ENCODE results near the gene UBR3.
"Not testable (repeated sequence)": the region's sequence is repeated elsewhere in the genome, so short reads cannot be mapped to it uniquely, and the experiment has no call there.

Gene UBR3, protein sequence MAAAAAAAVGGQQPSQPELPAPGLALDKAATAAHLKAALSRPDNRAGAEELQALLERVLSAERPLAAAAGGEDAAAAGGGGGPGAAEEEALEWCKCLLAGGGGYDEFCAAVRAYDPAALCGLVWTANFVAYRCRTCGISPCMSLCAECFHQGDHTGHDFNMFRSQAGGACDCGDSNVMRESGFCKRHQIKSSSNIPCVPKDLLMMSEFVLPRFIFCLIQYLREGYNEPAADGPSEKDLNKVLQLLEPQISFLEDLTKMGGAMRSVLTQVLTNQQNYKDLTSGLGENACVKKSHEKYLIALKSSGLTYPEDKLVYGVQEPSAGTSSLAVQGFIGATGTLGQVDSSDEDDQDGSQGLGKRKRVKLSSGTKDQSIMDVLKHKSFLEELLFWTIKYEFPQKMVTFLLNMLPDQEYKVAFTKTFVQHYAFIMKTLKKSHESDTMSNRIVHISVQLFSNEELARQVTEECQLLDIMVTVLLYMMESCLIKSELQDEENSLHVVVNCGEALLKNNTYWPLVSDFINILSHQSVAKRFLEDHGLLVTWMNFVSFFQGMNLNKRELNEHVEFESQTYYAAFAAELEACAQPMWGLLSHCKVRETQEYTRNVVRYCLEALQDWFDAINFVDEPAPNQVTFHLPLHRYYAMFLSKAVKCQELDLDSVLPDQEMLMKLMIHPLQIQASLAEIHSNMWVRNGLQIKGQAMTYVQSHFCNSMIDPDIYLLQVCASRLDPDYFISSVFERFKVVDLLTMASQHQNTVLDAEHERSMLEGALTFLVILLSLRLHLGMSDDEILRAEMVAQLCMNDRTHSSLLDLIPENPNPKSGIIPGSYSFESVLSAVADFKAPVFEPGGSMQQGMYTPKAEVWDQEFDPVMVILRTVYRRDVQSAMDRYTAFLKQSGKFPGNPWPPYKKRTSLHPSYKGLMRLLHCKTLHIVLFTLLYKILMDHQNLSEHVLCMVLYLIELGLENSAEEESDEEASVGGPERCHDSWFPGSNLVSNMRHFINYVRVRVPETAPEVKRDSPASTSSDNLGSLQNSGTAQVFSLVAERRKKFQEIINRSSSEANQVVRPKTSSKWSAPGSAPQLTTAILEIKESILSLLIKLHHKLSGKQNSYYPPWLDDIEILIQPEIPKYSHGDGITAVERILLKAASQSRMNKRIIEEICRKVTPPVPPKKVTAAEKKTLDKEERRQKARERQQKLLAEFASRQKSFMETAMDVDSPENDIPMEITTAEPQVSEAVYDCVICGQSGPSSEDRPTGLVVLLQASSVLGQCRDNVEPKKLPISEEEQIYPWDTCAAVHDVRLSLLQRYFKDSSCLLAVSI (N-terminal part only)

DNA sequence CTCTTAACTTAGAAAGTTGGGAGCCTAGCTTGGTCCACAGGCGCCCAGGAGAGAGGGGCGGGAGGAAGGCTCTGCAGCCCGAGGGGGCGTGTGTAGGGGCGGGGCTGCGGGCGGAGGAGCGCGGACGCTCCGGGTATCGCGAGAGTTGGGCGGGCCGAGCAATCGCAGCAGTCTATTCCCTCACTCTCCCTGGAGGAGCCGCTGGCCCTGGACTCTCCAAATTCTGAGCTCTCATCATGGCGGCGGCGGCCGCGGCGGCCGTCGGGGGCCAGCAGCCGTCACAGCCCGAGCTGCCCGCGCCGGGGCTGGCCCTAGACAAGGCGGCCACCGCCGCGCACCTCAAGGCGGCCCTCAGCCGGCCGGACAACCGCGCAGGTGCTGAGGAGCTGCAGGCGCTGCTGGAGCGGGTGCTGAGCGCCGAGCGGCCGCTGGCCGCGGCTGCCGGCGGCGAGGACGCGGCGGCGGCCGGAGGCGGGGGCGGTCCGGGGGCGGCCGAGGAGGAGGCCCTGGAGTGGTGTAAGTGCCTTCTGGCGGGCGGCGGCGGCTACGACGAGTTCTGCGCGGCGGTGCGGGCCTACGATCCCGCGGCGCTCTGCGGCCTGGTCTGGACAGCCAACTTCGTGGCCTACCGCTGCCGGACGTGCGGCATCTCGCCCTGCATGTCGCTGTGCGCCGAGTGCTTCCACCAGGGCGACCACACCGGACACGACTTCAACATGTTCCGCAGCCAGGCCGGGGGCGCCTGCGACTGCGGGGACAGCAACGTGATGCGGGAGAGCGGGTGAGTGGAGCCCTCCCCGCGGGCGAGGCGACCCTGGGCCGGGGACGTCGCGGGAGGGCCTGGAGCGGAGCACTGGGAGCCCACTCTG lies at the start of gene UBR3:
Gene UBR3, plus strand, starts transcription at position 183 of the 869 bp plus-strand sequence. Its CDS starts 54 bp downstream, at position 237.
- peak; percentile 73 for DNase-seq

DNA sequence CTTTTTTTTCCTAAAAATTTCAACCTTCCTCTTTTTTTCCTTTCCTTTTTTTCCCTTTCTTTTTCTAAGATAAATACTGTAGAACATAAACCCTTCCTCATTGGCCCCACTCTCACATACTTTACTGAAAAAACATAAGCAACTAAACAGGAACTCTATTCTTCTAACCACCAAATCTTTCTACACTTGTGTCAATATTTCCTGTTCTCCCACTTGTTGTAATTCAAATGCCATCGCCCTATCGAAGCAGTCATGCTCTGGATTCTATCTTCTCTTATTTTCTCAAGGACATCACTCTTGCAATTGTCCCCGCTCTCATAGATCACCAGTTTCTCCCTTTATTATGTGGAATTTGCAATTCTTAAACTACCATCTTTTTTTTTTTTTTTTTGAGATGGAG lies 48.8 kb upstream of the UBR3 start:
- no peak for DNase-seq

DNA sequence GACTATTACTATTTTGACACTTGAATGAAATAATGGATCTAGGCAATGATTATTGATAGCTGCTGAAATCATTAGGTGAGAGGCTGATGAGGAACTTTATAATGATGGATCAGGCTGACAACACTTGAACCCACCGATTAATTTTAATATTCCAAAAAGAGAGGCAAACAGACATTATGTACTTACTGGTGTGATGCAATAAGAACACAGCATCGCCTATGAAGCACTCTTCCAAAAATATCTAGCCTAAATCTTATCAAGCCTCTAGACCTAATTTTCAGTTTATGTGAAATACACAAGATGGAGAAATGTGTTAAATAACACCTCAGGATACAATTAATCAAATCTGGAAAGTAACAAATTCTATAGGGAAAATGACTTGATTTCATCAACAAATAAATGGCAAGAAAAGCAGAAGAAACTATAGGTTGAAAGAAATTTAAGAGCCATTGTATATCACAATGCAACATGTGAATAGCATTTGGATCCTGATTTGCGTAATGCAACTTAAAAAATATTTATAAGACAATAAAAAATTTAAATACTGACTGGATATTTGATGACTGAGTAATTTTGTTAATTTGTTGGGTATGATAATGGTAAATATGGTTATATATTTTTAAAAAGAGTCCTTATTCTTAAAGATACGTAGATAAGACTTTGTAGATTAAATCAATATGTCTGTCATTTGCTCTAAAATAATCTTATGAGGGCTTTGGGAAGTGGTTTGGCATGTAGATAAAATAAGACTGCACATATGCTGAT lies 45.8 kb upstream of the UBR3 start:
- DNase-seq = no peak

DNA sequence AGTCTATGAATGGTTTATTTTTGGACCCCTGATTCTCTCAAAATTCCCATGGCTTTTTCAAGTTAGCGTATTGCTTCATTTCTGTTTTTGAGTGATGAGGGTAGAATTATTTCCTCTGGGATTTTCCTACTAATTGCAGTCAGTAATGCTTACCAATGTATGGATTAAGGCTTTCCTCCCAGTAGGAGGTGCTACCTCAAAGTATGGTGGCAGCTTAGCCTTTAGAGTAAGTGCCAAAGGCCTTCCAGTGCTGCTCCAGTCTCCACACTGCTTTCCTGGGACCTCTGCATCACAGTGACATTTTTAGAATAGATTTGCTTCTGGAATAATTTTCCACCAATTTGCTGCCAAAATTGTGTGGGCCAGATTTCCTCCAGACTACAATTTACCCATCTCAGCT lies 44.7 kb upstream of the UBR3 start:
- DNase-seq = no peak

DNA sequence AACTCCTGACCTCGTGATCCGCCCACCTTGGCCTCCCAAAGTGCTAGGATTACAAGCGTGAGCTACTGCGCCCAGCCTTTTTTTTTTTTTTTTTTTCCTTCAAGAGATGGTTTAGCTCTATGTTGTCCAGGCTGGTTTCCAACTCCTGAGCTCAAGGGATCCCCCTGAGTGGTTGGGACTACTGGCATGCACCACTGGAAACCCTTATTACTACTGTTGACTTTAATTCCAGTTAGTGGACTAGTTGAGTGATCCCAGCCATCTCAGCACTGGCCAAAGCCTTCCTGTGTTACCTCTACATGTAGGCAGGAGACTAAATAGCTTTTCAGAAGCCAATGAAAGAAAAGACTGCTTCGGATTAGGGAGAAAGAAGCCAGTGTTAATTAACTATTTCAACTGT lies 36.7 kb upstream of the UBR3 start:
- DNase-seq = no peak

DNA sequence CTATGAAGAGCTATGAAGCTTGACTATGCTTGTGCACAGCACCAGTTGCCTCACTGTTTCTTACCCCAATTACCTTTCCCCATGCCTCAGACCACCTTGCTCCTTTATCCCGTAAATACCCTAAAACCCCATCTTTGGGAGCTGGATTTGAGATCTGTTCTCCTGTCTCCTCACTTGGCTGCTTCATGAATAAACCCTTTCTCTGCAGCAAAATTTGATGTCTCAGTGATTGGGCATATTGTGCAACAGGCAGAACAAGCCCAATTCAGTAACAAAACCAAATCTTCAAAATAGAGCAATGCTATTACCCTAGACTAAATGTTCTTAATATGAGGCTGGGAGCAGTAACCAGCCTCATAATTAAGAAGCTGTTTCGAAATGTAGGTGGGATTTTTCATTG lies 32.1 kb upstream of the UBR3 start:
- DNase-seq = no peak

DNA sequence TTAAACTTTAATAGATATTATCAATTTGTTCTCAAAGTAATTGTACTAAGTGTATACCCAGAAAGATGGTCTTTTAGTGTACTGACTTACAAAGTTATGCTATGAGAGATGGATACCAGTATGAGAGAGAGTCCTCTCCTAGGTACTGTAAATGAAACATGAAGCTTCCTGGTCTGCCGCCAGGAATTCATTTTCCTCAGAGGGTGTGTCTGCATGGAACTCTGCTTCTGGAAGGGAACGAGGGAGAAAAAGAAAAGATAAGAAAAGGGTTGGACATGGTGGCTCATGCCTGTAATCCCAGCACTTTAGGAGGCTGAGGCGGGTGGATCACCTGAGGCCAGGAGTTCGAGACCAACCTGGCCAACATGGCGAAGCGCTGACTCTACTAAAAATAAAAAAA lies 30.8 kb upstream of the UBR3 start:
- no peak for DNase-seq

DNA sequence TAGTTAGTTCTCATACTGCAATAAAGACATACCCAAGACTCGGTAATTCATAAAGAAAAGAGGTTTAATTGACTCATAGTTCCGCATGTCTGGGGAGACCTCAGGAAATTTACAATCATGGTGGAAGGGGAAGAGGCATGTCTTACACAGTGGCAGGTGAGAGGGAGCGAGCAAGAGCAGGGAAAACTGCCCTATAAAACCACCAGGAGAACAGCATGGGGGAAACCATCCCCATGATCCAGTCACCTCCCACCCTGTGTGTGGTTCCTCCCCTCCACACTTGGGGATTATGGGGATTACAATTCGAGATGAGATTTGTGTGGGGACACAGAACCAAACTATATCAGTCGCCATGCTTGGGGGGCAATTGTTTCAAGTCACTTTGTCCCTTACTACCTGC lies 29.7 kb upstream of the UBR3 start:
- DNase-seq = no peak

DNA sequence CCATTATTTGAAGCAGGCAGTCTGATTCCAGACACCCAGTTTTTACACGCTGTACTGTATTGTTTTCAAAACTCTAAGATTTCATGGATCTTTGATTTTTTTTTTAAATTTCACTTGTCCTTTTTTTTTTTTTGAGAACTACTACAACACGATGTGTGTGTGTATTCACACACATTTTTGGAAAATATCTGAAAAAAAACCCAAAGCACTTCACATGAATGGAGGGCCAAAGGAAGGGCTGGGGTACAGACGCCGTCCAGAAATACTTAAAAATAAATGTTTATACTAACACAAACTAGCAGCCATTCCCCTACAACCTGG lies 28.9 kb upstream of the UBR3 start:
- no peak for DNase-seq

DNA sequence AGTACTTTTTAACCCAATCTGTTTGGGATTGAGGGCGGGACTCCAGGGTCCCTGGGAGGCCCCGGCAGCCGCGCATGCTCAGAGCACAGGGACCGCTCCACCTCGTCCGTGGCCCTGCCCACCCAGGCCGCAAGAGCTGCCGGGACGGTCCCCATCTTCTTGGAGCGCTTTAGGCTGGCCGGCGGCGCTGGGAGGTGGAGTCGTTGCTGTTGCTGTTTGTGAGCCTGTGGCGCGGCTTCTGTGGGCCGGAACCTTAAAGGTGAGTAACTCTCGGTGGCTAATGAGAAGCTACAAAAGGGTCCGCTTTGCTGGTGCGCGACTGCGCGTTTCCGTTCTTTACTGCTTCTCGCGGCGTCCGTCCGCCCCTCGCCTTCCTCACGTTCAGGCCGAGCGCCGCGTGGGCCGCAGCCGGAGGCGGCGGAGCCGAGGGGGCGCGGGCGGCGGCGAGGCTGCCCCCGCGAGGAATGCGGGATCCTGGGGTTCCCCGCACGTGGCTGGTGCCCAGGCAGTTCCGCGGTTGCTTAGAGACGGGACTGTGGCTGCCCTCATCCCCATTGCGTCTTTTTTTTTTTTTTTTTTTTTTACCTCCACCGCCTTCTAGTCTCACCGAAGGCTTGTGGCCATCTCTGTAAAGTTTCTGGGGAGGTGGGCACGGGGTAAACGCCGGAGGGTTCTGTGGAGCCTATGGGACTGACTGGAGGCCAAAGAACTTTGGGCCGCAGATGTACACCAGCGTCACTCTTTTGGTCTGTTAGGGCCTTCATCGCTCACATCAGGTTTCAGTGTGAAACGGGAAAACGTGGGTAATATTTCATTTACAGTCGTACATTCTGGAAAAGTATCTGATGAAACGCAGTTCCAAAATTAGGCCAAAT lies 28.3 kb upstream of the UBR3 start, which contains the start of gene SSB:
Gene SSB, plus strand, starts transcription at position 154 of the 875 bp plus-strand sequence. CDS start 2,090 bp downstream, outside the sequence.
- DNase-seq = peak; percentile 82

DNA sequence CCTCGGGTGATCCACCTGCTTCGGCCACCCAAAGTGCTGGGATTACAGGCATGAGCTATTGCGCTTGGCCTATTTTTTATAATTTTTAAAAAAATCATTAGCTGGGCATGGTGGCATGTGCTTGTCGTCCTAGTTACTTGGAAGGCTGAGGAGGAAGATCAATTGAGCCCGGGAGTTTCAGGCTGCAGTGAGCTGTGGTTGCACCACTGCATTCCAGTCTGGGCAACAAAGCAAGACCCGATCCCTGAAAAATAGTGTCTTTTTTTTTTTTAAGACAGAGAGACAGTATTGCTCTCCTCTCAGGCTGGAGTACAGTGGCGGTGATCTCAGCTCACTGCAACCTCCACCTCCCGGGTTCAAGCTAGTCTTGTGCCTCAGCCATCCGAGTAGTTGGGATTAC lies 23.8 kb upstream of the UBR3 start:
- DNase-seq = no peak

DNA sequence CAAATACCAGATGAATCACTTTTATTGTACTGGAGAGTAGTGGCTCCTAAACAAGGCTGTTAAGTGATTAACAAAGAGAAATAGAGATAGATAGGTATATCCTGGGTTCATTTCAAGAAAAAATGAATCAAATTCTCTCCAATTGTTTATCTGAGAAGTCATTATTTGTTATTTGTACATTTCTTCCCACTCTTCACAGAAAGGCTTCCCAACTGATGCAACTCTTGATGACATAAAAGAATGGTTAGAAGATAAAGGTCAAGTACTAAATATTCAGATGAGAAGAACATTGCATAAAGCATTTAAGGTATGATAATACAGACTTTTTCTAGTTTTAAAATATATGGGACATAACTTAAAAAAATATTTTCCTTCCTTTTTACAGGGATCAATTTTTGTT lies 20.7 kb upstream of the UBR3 start:
- no peak for DNase-seq

DNA sequence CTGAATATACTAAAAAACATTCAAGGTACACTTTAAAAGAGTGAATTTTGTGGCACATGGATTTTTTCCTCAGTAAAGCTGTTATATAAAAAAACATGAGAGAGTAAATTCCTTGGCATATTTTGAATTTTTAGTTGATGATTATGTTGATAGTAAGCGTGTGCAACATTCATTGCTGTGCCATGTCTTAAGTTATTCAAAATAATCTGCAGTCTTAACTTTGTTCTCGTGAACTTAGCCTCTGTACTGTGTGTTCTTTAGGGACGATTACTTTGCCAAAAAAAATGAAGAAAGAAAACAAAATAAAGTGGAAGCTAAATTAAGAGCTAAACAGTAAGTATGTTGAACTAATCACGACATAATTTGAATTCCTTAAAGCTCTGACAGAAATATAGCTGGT lies 19.0 kb upstream of the UBR3 start:
- no peak for DNase-seq

DNA sequence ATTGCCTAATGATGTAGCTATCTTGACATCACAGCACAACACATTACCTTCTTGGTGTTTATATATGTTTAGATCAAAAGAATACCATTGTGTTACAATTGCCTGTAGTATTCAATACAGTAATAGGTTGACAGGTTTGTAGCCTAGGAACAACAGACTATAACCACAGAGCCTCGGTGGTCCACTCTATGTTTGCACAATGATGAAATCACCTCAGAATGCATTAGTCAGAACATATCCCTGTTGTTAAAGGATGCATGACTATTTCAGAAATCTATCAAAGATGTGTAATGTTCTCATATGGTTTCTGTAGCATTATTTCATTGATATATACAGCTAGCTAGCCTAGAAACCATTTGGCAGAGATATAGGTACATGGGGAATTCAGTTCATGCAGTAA lies 11.4 kb upstream of the UBR3 start:
- DNase-seq = no peak

DNA sequence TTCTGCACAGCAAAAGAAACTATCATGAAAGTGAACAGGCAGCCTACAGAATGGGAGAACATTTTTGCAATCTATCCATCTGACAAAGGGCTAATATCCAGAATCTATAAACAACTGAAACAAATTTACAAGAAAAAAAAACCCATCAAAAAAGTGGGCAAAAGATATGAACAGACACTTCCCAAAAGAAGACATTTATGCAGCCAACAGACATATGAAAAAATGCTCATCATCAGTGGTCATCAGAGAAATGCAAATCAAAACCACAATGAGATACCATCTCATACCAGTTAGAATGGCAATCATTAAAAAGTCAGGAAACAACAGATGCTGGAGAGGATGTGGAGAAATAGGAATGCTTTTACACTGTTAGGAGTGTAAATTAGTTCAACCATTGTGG lies 10.3 kb upstream of the UBR3 start:
- not testable (repeated sequence) for DNase-seq

DNA sequence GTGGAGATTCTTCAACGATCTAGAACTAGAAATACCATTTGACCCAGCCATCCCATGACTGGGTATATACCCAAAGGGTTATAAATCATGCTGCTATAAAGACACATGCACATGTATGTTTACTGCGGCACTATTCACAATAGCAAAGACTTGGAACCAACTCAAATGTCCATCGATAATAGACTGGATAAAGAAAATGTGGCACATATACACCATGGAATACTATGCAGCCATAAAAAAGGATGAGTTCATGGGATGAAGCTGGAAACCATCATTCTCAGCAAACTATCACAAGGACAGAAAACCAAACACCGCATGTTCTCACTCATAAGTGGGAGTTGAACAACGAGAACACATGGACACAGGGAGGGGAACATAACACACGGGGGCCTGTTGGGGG lies 9.9 kb upstream of the UBR3 start:
- DNase-seq = not testable (repeated sequence)

DNA sequence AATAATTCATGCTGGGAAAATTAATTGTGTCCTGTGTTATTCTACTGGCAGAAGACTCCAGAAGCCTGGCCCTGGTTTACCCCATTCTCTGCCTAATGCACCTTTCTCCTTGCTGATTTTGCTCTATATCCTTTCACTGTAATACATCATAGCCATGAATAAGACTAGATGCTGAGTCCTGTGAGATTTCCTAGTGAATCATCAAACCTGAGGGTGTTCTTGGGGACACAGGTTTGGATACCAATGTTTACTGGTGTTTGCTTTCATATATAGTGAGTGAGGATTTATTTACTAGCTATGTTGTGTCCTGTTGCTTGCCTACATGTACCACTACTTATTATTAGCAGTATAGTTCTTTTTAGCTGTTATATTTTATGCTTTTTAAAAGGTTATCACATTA lies 9.0 kb upstream of the UBR3 start:
- no peak for DNase-seq

DNA sequence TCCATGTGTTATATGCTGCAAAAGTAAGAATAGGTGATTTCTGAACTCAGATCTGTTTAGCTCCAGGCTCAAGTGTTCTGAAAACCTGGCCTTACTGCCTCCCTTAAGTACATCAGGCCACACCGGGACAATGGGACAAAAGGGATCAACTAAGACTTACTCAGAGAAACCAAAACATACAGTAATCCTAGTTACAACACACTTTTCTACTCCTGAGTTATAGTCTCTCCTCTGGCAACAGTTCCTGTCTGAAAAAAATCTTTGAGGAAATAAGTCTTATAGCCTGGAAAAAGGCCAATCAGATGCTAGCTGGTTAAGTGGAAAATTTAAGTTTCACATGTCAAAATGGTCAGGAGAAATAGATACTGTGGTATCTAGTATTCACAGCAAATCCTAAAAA lies 8.1 kb upstream of the UBR3 start:
- DNase-seq = no peak

DNA sequence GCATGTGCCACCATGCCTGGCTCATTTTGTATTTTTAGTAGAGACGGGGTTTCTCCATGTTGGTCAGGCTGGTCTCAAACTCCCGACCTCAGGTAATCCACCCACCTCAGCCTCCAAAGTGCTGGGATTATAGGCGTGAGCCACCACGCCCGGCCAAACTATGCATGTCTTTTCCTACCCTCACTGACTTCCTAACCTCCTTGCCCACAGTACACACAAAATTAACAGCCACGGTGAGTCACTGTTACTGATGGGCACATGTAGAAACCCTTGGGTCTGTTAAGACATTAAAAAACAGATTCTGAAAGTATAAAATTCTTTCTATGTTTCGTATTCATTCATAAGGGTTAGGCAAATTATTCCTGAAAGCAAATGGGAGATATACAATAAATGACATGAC lies 7.2 kb upstream of the UBR3 start:
- not testable (repeated sequence) for DNase-seq

DNA sequence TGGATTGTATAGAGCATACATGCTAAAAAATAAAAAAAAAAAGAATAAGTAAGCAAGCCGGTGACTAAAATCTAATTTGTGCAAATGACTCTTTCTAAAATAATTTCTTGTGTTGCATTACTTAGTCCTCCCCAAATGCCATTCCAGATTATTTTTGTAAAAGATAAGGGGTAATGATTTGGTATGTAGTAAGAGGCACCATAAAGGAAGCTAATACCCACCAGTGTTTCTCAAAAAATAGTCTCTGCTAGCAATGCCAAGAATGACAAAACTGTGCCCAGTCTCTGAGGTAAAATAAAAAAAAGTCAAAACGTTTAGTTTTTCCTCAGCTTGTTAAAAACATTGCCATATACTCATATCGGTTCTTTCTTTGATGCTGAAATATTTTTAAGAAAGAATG lies 5.2 kb upstream of the UBR3 start:
- no peak for DNase-seq
